GM12875 (cell line): ENCODE results near the gene PDE8B.

Experiments used
- H3K4me3 ChIP-seq: one replicate; pipeline ENCODE4 v1.5.1; 2011; ENCODE audit warnings: low read depth, low read length, control low read depth
- TF ChIP-seq, protein P1 (sequence below): IDR thresholded peaks from 2 replicates; pipeline ENCODE4 v1.5.1; 2011; ENCODE audit warnings: low read depth, mild to moderate bottlenecking, control low read depth, inconsistent platforms, low read length, moderate library complexity, borderline replicate concordance; ENCODE audit not compliant: insufficient read depth

Gene PDE8B

GRCh38 chr5:77210091-77210963 is at the start of gene PDE8B:
TSS of gene PDE8B (plus strand) at chr5:77210680. CDS start at chr5:77210926, 246 bp downstream.
- TF ChIP-seq, protein P1, sequence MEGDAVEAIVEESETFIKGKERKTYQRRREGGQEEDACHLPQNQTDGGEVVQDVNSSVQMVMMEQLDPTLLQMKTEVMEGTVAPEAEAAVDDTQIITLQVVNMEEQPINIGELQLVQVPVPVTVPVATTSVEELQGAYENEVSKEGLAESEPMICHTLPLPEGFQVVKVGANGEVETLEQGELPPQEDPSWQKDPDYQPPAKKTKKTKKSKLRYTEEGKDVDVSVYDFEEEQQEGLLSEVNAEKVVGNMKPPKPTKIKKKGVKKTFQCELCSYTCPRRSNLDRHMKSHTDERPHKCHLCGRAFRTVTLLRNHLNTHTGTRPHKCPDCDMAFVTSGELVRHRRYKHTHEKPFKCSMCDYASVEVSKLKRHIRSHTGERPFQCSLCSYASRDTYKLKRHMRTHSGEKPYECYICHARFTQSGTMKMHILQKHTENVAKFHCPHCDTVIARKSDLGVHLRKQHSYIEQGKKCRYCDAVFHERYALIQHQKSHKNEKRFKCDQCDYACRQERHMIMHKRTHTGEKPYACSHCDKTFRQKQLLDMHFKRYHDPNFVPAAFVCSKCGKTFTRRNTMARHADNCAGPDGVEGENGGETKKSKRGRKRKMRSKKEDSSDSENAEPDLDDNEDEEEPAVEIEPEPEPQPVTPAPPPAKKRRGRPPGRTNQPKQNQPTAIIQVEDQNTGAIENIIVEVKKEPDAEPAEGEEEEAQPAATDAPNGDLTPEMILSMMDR = no peak
- peak within 1 kb of the TSS; percentile 41 for H3K4me3 ChIP-seq

DNA sequence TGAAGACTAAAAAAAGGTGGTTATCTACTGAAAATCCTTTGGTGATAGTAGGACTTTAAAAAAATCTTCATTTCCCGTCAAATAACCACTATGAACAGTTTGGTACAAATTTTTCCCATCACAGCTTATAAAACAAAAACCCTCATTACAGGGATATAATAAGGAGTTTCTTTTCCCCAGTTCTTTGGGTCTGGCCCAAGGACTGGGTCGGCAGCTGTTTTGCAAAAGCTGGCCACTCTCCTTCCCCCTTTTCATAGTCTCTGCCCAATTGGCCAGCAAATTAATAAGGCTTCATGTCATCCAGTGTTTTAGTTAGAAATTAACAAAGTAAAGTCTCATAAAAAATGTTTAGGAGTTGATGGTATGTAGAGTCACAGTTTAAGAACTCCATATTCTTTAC is 47.0 kb upstream of the PDE8B start:
- TF ChIP-seq, protein P1 = no peak
- no peak overlapping the region for H3K4me3 ChIP-seq

GRCh38 chr5:77167063-77167462 is 43.4 kb upstream of the PDE8B start:
- TF ChIP-seq, protein P1 = no peak

GRCh38 chr5:77167695-77168121 is 42.8 kb upstream of the PDE8B start:
- TF ChIP-seq, protein P1 = no peak
- no peak overlapping the region for H3K4me3 ChIP-seq

More at GRCh38 chr5:77167063-77167462, 43.4 kb upstream of the PDE8B start:
- H3K4me3 ChIP-seq = no peak overlapping the region

GRCh38 chr5:77168161-77168878 is 42.2 kb upstream of the PDE8B start:
- TF ChIP-seq, protein P1 = no peak
- H3K4me3 ChIP-seq = no peak overlapping the region

- TF ChIP-seq, protein P1 = no peak
- no peak overlapping the region for H3K4me3 ChIP-seq
Observed at GRCh38 chr5:77168879-77169244, 41.6 kb upstream of the PDE8B start.
